ENCODE data around the gene CYSLTR2.

The CYSLTR2 gene

DNA sequence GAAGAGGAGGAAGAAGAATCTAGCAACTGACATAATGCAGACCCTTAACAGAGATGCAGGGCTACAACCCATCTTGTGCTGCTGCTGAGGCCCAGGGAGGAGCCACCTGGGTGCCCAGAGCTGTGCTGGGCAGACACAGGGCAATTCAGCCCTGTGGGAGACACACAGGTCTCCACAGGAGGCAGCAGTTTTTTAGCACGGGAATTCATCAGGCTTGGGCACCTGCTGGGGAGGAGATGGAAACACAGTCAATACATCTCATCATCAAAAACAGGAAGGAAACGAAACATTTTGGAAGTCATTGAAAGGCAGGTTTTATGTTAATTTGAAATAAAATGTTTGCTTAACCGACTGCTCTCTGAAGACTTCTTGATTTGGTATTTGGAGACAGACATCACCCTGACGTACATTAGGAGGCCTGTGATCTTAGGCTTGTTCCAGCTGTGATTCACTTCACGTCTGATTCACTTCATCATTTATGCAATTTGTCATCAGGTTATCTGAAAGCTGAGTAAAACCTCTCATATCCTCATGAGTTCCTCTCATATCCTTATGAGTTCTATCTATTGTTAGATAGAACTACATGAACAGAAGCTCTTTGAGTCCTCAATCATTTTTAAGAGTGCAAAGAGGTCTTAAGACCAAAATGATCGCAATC is 77.4 kb downstream of the CYSLTR2 start:
- Histone ChIP-seq H3K27me3 (ENCODE audit: low read length) (no peaks in the 10 kb centered on the region), H3K27ac (ENCODE audit: low read depth, low read length) (no peak overlapping the region), H3K4me2 (ENCODE audit: low read depth, low read length, poor library complexity, severe bottlenecking) (no peak overlapping the region)

DNA sequence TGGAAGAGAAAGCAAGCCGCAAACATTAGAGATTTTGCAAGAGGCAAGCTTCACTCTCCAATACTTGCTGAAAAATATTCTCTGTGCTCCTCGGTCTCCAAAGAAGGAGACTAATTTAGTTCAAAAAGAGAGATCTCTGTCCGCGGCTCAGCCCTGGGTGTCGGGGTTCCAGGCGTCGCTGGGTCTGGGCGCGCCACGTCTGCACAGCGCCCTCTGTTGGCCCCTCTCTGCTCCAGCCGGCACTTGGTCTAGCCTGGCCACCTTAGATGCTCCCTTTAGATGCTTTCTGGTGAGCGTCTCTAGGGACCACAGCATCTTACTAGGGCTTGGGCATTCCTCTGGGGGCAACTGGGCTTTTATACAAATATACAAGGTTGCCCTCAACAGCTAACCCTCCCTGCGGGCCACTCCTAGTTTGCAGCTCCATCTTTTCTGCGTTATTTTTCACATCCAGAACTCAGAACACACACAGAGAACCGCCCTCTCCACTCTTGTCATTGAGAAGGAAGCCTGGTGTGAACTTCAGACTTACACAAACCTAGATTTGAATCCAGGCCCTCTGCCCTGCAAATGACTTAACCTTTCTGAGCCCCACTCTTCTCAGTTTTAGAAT is 78.3 kb downstream of the CYSLTR2 start:
- no peak overlapping the region for H3K4me3 ChIP-seq (ENCODE audit: insufficient read depth, low read length, poor library complexity, severe bottlenecking)
- TF ChIP-seq, protein P1, sequence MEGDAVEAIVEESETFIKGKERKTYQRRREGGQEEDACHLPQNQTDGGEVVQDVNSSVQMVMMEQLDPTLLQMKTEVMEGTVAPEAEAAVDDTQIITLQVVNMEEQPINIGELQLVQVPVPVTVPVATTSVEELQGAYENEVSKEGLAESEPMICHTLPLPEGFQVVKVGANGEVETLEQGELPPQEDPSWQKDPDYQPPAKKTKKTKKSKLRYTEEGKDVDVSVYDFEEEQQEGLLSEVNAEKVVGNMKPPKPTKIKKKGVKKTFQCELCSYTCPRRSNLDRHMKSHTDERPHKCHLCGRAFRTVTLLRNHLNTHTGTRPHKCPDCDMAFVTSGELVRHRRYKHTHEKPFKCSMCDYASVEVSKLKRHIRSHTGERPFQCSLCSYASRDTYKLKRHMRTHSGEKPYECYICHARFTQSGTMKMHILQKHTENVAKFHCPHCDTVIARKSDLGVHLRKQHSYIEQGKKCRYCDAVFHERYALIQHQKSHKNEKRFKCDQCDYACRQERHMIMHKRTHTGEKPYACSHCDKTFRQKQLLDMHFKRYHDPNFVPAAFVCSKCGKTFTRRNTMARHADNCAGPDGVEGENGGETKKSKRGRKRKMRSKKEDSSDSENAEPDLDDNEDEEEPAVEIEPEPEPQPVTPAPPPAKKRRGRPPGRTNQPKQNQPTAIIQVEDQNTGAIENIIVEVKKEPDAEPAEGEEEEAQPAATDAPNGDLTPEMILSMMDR (IDR thresholded peaks at IDR 0.05; ENCODE audit: insufficient read depth, low read length, poor library complexity, severe bottlenecking) = peak; percentile 86
- TF ChIP-seq EZH2phosphoT487 (conservative IDR thresholded peaks at IDR 0.05; ENCODE audit: low read length) = no peak
- H3K9me3 ChIP-seq (ENCODE audit: insufficient read depth, low read length) = no peaks in the 10 kb centered on the region
- no peaks in the 10 kb centered on the region for H3K9me2 ChIP-seq (replicated peaks; ENCODE audit: insufficient read depth, low read length)
- no peaks in the 10 kb centered on the region for H3F3A ChIP-seq (ENCODE audit: insufficient read depth)
- no peak overlapping the region for H3K27ac ChIP-seq (ENCODE audit: low read depth, low read length)
- H3K9ac ChIP-seq (ENCODE audit: low read length) = no peak overlapping the region
- no peaks in the 10 kb centered on the region for H3K79me2 ChIP-seq (ENCODE audit: insufficient read depth, low read length)
- H4K20me1 ChIP-seq (ENCODE audit: low read depth, low read length) = no peaks in the 10 kb centered on the region
- H3K27me3 ChIP-seq (ENCODE audit: low read length) = no peaks in the 10 kb centered on the region
- H3K4me2 ChIP-seq (ENCODE audit: low read depth, low read length, poor library complexity, severe bottlenecking) = peak overlapping the region; percentile 28
- peak overlapping the region; percentile 32 for H2AFZ ChIP-seq (ENCODE audit: low read depth, low read length, severe bottlenecking)
- no peaks in the 10 kb centered on the region for H3K36me3 ChIP-seq (ENCODE audit: low read length)

More for the DNA sequence above, 77.4 kb downstream of the CYSLTR2 start:
- Histone ChIP-seq H3K9me3 (ENCODE audit: insufficient read depth, low read length) (no peaks in the 10 kb centered on the region), H3K9ac (ENCODE audit: low read length) (no peak overlapping the region), H3K36me3 (ENCODE audit: low read length) (no peaks in the 10 kb centered on the region), H3K9me2 (replicated peaks; ENCODE audit: insufficient read depth, low read length) (no peaks in the 10 kb centered on the region), H3K79me2 (ENCODE audit: insufficient read depth, low read length) (no peaks in the 10 kb centered on the region), H2AFZ (ENCODE audit: low read depth, low read length, severe bottlenecking) (no peak overlapping the region), H3F3A (ENCODE audit: insufficient read depth) (no peaks in the 10 kb centered on the region), H4K20me1 (ENCODE audit: low read depth, low read length) (no peaks in the 10 kb centered on the region), H3K4me3 (ENCODE audit: insufficient read depth, low read length, poor library complexity, severe bottlenecking) (no peak overlapping the region)
- TF ChIP-seq EZH2phosphoT487 (conservative IDR thresholded peaks at IDR 0.05; ENCODE audit: low read length) = no peak
- TF ChIP-seq, protein P1 (IDR thresholded peaks at IDR 0.05; ENCODE audit: insufficient read depth, low read length, poor library complexity, severe bottlenecking) = no peak

DNA sequence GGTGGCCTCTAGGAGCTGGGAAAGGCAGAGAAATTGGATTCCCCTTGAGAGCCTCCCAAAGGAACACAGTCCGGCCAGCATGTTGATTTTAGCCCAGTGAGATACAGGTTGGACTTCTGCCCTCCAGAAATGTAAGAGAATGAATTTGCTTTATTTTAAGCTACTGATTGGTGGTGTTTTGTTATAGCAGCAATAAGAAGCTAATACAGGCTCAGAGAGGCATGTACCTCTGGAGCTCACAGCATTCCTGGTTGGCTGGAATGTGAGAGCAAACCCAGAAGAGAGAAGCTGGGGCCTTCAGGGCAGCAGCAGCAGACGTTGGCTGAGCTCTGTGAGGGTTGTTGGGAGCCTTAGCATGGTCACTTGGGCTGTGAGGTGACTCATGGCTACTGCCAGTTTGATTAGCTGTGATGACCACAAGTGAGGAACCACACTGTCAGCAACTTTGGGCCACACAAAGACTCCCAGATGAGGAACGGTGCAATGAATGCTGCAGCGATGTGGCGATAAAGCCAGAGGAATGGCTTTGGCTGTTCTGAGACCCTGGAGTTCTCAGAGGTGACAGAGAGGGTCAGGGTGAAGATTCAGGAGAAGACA is 80.1 kb downstream of the CYSLTR2 start:
- Histone ChIP-seq H3K4me3 (ENCODE audit: insufficient read depth, low read length, poor library complexity, severe bottlenecking) (no peak overlapping the region), H3K27ac (ENCODE audit: low read depth, low read length) (no peak overlapping the region), H3K9me2 (replicated peaks; ENCODE audit: insufficient read depth, low read length) (no peaks in the 10 kb centered on the region), H2AFZ (ENCODE audit: low read depth, low read length, severe bottlenecking) (no peak overlapping the region), H3K27me3 (ENCODE audit: low read length) (no peaks in the 10 kb centered on the region), H3K9ac (ENCODE audit: low read length) (no peak overlapping the region), H4K20me1 (ENCODE audit: low read depth, low read length) (no peaks in the 10 kb centered on the region), H3K79me2 (ENCODE audit: insufficient read depth, low read length) (no peaks in the 10 kb centered on the region), H3K4me2 (ENCODE audit: low read depth, low read length, poor library complexity, severe bottlenecking) (no peak overlapping the region), H3K36me3 (ENCODE audit: low read length) (no peaks in the 10 kb centered on the region), H3F3A (ENCODE audit: insufficient read depth) (no peaks in the 10 kb centered on the region), H3K9me3 (ENCODE audit: insufficient read depth, low read length) (no peaks in the 10 kb centered on the region)
- TF ChIP-seq, protein P1 (IDR thresholded peaks at IDR 0.05; ENCODE audit: insufficient read depth, low read length, poor library complexity, severe bottlenecking) = no peak
- TF ChIP-seq EZH2phosphoT487 (conservative IDR thresholded peaks at IDR 0.05; ENCODE audit: low read length) = no peak

Measured in SU-DHL-6 (cell line).